Stimulated activated CD4-positive, alpha-beta T cell treated with anti-CD3 and anti-CD28 coated beads, Interleukin-2, amount 100 ng/mL, for 48 hours (primary cell): Measurements from ENCODE around the gene SPACA9.

Experiments
- DNase-seq, 2 donors: peaks; one replicate each; pipeline ENCODE4 v3.0.0-alpha.2; 2020

SPACA9 gene

GRCh38 chr9:132878695-132879456 lies at the start of gene SPACA9:
TSS of gene SPACA9 (plus strand) at chr9:132878898. CDS start at chr9:132883948, 5,050 bp downstream.
- DNase-seq, result peak; percentile 29 to 37

GRCh38 chr9:132832171-132832881 lies 46.4 kb upstream of the SPACA9 start:
- no peak for DNase-seq

- no peak for DNase-seq
These were observed 45.1 kb upstream of the SPACA9 start for GRCh38 chr9:132833550-132834121.

GRCh38 chr9:132834343-132834742 lies 44.4 kb upstream of the SPACA9 start:
- DNase-seq, result no peak

GRCh38 chr9:132837501-132838286 lies 41.0 kb upstream of the SPACA9 start:
- DNase-seq, result no peak

- DNase-seq, result no peak
These were observed 40.4 kb upstream of the SPACA9 start for GRCh38 chr9:132838291-132838690.

DNA sequence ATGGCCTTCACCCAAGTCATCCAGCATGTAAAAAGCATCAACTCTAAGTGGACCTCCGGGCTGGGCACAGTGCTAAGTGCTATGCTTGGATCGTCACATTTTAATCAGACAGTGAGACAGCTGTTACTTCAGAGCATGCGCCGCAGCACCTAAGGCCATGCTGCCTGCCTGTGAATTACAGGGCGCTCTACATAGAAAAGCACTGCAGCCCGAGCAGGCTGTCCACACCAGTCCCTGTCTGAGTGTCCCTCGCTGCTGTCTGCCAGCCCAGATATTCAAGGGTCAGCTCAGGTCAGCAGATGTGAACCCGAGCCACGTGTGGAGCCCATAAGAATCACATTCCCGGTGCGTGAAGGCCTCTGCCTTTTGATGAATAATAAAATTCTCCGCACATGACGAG lies 37.7 kb upstream of the SPACA9 start:
- DNase-seq, result no peak

DNA sequence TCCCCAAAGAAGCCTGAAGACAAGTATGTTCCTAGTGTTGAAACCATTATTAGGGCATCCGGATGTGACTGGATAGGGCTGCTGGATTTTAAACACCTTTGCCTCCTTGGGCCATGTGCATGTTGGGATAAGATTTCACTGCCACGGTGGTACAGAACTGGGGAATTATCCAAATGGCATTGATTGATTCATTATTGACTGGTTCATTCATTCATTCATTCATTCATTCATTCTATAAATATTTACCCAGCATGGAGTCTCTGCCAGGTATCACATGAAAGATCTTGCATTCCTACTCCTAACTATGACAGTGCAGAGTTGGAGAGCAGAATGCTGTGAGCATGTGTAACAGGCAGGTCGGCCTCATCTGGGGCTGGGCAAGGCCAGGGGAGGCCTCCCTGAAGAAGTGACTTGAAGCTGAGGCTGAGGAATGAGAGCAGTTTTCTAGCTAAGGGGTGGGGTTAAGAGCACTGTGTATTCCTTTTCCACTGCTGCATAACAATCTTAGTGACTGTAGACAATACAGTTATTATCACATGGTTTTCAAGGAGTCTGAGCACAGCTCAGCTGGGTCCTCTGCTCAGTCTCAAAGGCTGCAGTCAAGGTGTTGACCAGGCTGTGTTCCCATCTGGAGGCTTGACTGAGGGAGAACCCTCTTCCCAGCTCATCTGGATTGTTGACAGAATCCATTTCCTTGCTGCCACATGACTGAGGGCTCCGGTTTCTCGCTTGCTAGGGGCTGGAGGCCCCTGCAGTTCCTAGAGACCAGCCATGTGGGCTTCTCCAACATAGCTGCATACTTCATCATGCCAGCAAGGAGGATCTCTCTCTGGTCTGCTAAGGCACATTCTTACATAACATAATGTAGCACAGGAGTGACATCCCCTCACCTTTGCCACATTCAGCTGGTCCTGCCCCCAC lies 36.3 kb upstream of the SPACA9 start:
- DNase-seq, result no peak

GRCh38 chr9:132846109-132846917 lies 32.4 kb upstream of the SPACA9 start:
- no peak for DNase-seq

- no peak for DNase-seq
These were observed 31.7 kb upstream of the SPACA9 start for GRCh38 chr9:132846918-132847515.

GRCh38 chr9:132849185-132849706 lies 29.5 kb upstream of the SPACA9 start:
- DNase-seq, result peak in 1 of 2 donors; percentile 2

- DNase-seq, result no peak
These were observed 25.2 kb upstream of the SPACA9 start for GRCh38 chr9:132853482-132853881.

DNA sequence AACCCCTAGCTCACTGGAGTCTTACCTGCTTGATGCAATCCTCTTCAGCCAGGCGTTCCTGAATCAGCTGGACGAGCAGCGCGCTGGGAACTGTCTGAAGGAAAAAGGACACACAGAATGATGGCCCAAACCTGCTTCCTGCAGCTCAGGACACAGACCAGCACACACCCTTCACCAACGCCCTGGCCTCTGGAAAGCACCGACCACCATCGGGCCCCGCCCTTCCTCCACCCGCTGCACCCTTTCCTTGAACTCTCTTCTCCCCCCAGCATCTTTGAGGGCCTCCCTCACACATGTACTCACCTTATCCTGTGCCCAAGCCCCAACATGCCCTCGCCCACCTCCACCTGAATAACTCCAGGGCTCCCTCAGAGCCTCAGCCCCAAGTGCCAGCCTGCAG lies 23.9 kb upstream of the SPACA9 start:
- DNase-seq, result no peak

- no peak for DNase-seq
These were observed 22.8 kb upstream of the SPACA9 start for GRCh38 chr9:132855904-132856303.

GRCh38 chr9:132857031-132857430 lies 21.7 kb upstream of the SPACA9 start:
- no peak for DNase-seq

- DNase-seq, result no peak
These were observed 20.9 kb upstream of the SPACA9 start for GRCh38 chr9:132857616-132858342.

- no peak for DNase-seq
These were observed 19.9 kb upstream of the SPACA9 start for GRCh38 chr9:132858751-132859150.

DNA sequence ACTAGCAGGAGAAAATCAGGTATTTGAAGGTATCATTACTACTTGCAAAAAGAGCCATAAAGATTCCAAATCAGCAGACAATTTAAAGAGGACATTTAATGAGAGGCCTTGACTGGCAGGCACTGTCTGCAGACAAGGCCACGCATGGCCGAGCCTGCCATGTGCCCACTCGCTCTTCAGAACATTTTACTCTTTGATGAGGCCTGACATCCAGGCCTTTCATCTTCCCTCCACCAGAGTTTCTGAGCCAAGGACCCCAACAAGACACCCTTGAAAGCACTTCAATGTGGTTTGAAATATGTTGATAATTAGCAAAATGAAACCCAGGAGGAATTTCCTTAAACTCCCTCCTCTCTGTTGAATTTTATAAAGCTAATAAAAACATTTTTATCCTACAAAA lies 17.0 kb upstream of the SPACA9 start:
- DNase-seq, result no peak

DNA sequence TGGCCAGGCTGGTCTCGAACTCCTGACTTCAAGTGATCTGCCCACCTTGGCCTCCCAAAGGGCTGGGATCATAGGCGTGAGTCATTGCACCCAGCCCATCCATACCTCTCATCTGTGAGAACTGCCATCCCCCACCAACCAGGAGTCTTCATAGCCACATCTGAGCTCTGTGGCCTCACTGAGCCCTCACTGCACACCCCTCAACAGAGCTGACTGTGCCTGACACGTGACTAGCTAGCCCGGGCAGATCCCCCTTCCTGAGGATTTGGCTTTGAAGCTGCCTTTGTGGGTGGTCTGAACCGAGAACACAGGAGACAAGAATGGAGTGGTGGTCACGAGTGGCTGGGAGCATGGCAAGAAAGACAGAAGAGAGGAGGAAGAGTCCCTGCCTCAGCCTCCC lies 16.2 kb upstream of the SPACA9 start:
- DNase-seq, result no peak

DNA sequence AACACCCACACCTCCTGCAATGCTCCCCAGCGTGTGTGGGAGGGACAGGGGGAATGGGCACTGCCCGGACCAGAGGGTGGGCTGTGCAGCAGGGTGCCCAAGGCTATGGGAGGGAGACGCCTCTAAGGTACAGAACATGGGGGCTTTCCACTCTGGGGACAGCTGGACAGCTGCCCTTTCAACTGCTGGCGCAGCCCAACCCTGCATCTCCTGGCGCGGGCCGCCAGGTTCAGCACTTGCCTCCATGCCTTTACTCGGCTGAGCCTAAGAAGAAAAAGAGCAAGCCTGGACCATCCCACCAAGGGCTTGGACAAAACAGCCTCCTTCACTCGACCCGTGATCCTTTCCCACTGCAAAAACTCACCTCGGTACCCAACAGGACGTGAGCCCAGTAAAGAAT lies 15.6 kb upstream of the SPACA9 start:
- DNase-seq, result no peak
